ENCODE data around the gene UNCX.
"Not testable (repeated sequence)": the region's sequence is repeated elsewhere in the genome, so short reads cannot be mapped to it uniquely, and the experiment has no call there.

UNCX gene

DNA sequence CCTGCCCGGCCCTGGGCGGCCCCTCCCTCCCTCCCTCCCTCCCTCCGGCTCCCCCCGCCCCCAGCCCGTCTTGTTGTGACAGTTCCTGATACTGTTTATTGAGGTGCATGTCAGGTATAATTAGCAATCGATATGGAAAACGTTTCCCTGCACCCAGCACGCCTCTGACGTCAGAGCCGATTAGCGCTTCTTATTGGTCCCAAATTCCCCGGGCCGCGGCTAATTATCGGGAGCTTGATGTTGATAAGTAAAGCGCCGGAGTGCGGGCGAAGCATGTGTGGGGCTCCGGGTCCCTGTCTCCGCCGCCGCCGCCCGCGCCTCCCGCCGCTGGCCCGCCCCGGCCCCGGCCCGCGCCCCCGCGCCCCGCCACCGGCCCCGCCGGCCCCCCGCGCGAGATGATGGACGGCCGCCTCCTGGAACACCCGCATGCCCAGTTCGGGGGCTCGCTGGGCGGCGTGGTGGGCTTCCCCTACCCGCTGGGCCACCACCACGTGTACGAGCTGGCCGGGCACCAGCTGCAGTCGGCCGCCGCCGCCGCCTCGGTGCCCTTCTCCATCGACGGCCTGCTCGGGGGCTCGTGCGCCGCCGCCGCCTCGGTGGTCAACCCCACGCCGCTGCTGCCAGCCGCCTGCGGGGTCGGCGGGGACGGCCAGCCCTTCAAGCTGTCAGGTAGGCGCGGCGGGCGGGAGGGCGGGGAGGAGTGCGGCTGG, at the start of gene UNCX:
Gene UNCX, plus strand, starts transcription at position 250 of the 710 bp plus-strand sequence. Its CDS starts 146 bp downstream, at position 396.
- DNase-seq = no peak

GRCh38 chr7:1187127-1187526, 45.5 kb upstream of the UNCX start:
- DNase-seq = no peak

- DNase-seq = no peak
Observed at GRCh38 chr7:1188720-1189294, 43.9 kb upstream of the UNCX start.

- DNase-seq = no peak
Observed at GRCh38 chr7:1189986-1190772, 42.5 kb upstream of the UNCX start.

GRCh38 chr7:1192171-1192676, 40.4 kb upstream of the UNCX start:
- DNase-seq = peak in 1 of 2 experiments; percentile 11

- no peak for DNase-seq
Observed at GRCh38 chr7:1193593-1194424, 38.9 kb upstream of the UNCX start.

DNA sequence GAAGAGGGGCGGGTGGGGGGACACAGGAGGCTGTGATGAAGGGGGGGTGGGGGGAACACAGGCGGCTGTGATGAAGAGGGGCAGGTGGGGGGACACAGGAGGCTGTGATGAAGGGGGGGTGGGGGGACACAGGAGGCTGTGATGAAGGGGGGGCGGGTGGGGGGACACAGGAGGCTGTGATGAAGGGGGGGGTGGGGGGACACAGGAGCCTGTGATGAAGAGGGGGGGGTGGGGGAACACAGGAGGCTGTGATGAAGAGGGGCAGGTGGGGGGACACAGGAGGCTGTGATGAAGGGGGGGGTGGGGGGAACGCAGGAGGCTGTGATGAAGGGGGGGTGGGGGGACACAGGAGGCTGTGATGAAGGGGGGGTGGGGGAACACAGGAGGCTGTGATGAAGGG, 36.2 kb upstream of the UNCX start:
- DNase-seq = not testable (repeated sequence)

DNA sequence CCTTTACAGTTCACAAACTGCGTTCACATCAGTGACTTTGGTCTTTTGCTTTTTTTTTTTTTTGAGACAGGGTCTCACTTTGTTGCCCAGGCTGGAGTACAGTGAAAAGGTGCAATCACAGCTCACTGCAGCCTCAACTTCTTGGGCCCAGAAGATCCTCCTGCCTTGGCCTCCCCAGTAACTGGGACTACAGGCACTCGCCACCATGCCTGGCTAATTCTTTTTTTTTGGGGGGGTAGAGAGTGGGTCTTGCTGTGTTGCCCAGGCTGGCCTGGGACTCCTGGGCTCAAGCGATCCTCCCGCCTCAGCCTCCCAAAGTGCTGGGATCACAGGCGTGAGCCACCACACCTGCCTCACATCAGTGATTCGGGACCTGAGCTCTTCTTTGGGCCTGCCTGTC, 35.7 kb upstream of the UNCX start:
- DNase-seq = no peak

GRCh38 chr7:1197997-1198625, 34.6 kb upstream of the UNCX start:
- no peak for DNase-seq

DNA sequence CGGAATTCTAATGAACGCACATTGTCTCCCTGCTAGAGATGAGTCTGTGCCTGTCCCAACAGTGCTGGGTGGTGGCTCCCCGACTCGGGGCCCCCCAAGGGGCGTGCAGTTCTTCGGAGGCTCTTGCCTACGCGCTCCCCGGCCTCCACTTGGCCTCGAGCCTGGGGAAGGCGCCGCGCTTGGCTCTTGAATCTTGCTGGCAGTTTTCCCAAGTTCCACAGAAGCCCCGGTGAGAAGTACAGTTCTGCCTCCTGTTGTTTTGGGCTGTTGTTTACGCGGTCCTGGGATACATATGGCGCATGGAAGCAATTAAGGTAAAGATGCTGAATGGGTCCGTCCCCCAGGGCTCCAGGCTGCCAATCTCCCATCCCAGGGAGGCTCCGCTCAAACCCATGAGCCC, 32.6 kb upstream of the UNCX start:
- DNase-seq = no peak

DNA sequence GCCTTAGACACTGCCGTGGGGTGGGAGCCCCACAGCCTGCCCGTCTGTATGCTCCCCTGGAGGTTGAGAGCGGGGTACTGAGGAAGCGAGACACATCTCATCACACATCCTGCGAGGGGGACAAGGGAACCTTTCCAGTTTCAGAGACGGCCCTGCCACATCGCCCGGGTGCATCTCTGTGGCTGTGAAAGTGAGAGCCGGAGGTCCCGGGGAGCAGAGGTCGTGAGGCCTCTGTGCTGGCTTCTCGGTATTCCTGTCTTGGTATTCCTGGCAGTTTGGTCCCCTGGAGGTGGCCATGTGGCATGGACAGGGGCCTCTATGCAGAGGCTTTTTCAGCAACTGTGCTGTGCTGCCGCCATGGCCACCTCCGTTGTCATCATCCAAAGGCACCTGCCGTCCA, 30.8 kb upstream of the UNCX start:
- DNase-seq = no peak

DNA sequence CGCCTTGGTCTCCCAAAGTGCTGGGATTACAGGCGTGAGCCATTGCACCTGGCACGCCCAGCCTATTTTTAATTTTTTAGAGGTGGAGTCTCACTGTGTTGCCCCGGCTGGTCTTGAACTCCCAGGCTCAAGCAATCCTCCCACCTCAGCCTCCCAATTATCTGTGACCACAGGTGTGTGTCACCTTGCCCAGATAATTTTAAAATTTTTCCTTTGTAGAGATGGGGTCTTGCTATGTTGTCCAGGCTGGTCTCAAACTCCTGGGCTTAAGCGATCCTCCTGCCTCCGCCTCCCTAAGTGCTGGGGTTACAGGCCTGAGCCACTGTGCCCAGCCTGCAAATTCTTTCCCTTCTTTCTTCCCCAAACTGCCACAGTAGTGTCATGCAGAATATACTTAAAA, 29.8 kb upstream of the UNCX start:
- not testable (repeated sequence) for DNase-seq

DNA sequence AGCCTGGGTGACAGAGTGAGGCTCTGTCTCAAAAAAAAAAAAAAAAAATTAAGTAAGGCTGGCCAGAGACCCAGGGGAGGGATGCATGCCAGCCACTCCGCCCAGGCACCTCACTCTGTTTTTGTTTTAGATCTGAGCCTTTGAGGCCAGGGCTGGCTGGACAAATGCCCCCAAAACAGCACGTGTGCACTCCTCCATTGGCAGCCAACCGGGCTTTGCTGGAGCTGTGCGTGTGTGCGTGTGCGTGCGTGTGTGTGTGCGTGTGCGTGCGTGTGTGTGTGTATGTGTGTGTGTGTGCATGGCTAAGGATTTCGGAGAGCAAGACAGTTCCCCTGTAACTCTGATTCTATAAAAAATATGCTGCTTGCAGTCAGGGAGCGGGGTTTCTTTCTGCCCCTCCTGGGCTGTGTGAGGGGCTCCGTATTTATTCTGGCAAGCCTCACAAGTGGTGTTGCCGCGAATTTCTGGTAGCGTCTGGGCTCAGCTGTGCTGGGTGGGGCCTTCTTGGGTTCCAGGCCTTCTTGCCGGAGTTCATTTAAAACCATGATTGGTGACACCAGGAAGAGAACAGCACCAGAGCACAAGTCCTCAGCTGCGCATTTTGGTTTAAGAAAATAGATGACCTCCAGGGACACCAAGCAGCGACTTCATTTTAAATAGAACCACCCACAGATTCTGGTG, 28.1 kb upstream of the UNCX start:
- DNase-seq = no peak

GRCh38 chr7:1205742-1206141, 26.9 kb upstream of the UNCX start:
- not testable (repeated sequence) for DNase-seq

GRCh38 chr7:1209097-1209496, 23.6 kb upstream of the UNCX start:
- no peak for DNase-seq

GRCh38 chr7:1210321-1210978, 22.2 kb upstream of the UNCX start:
- no peak for DNase-seq

DNA sequence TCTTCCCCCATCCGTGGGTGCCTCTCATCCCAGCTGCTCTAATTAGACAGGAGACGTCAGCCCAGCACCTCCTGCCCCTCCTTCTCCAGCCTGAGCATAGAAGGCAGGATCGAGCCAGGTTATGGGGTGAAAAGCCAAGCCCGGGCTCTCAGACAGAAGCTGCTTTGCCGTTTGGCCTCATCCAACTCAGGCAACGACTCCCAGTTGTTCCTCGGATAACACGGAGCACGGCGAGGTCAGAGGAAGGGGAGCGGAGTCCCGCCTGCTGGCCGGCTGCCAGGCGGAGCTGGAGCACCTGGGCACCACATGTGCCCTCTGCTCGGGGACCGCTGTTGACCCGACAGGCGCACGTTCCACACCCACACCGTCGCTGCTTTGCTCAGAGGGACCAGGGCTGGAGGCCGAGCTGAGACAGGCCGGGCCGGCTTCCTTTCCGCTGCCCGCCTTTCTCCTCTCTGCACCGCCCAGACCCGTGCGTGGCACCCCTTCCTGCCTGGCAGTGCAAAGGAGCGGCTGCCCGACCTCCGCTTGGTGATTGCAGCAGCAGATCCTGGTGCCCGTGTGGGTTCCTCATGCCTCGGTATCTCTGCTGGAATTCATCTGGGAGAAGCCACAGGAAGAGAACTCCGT, 21.6 kb upstream of the UNCX start:
- DNase-seq = no peak

GRCh38 chr7:1211611-1212010, 21.1 kb upstream of the UNCX start:
- no peak for DNase-seq

GRCh38 chr7:1212025-1212424, 20.6 kb upstream of the UNCX start:
- DNase-seq = not testable (repeated sequence)

- DNase-seq = no peak
Observed at GRCh38 chr7:1214516-1214915, 18.2 kb upstream of the UNCX start.
